ENCODE data around the gene KIAA1217. TPM values are rescaled to one million over a fixed set of nuclear protein-coding genes. Genes with fewer than 3 reads are reported as not detected.

The KIAA1217 gene
- total RNA-seq, 1 experiment from 2014 or later: 18.6 TPM

DNA sequence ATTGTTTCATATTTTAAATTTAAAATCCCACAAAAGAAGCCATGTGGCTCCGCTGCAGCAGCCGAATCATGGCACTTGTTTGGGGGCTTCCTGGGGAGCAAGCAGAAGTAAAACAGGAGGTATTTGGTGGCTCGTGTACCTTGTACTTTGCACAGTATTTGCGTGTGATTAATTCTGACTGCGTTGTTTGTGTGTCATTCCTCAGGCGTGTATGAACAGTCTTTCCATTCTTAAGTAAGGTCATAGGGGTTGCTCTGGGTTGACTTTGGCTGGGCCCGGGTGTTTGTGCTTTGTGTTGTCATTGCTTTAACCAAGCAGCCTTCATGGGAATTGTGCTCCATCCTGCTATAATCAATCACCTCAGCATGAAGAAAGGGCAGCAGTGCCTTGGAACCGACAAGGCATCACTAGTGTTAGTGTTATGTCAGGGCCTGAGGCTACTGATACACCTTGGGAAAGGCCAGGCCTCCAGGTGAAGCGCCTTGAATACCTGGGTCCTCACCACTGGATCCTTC is 332.4 kb downstream of the KIAA1217 start:
- H3K4me2 ChIP-seq (ENCODE audit: insufficient read depth, insufficient read length, low read length): no peak overlapping the region
- H3K23ac ChIP-seq (ENCODE audit: insufficient read length, low read depth, low read length): no peak overlapping the region
- H3K27me3 Mint-ChIP-seq (ENCODE audit: low read depth): no peaks in the 10 kb centered on the region
- H4K8ac ChIP-seq (replicated peaks; ENCODE audit: insufficient read length, low read depth, low read length): no peak overlapping the region
- H3K27ac ChIP-seq (ENCODE audit: insufficient read length, low read depth, low read length): no peak overlapping the region
- H3K4me1 Mint-ChIP-seq: no peaks in the 10 kb centered on the region
- no peak overlapping the region for H3T11ph ChIP-seq (ENCODE audit: low read length)
- H3K56ac ChIP-seq (ENCODE audit: insufficient read length, low read depth, low read length): no peak overlapping the region
- no peak overlapping the region for H3K4ac ChIP-seq (ENCODE audit: low read depth, low read length)
- H4K20me1 ChIP-seq (ENCODE audit: control insufficient read depth, insufficient read depth, insufficient read length): no peaks in the 10 kb centered on the region
- no peaks in the 10 kb centered on the region for H3K79me1 ChIP-seq (ENCODE audit: insufficient read depth, low read depth, low read length, poor library complexity, severe bottlenecking)
- no peaks in the 10 kb centered on the region for H3K23me2 ChIP-seq (ENCODE audit: insufficient read length, low read depth, low read length, poor library complexity, severe bottlenecking)
- H2BK12ac ChIP-seq (ENCODE audit: insufficient read length, low read depth, low read length): no peak overlapping the region
- no peak overlapping the region for H2AFZ ChIP-seq (ENCODE audit: low read length)
- H3K4me1 ChIP-seq (ENCODE audit: insufficient read depth, low read length): 0 out of 2 replicates have a peak, but pooled peaks cover 2% of the 10 kb centered on the region
- no peak overlapping the region for H2AK5ac ChIP-seq (ENCODE audit: insufficient read length, low read length)
- H2BK120ac ChIP-seq (ENCODE audit: low read depth, low read length, poor library complexity, severe bottlenecking): no peak overlapping the region
- TF ChIP-seq, protein P1, sequence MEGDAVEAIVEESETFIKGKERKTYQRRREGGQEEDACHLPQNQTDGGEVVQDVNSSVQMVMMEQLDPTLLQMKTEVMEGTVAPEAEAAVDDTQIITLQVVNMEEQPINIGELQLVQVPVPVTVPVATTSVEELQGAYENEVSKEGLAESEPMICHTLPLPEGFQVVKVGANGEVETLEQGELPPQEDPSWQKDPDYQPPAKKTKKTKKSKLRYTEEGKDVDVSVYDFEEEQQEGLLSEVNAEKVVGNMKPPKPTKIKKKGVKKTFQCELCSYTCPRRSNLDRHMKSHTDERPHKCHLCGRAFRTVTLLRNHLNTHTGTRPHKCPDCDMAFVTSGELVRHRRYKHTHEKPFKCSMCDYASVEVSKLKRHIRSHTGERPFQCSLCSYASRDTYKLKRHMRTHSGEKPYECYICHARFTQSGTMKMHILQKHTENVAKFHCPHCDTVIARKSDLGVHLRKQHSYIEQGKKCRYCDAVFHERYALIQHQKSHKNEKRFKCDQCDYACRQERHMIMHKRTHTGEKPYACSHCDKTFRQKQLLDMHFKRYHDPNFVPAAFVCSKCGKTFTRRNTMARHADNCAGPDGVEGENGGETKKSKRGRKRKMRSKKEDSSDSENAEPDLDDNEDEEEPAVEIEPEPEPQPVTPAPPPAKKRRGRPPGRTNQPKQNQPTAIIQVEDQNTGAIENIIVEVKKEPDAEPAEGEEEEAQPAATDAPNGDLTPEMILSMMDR (conservative IDR thresholded peaks at IDR 0.05): no peak
- DNase-seq: no peak
- no peak overlapping the region for H4K91ac ChIP-seq (ENCODE audit: insufficient read length, low read depth, low read length)
- H3K4me3 Mint-ChIP-seq: no peak overlapping the region
- H3K79me2 ChIP-seq (ENCODE audit: insufficient read depth, low read length): no peaks in the 10 kb centered on the region
- peaks cover 2 to 36% (median 30%) of the 10 kb centered on the region in 3 experiments; a peak in 4 of 7 replicates for H3K36me3 Mint-ChIP-seq (ENCODE audit: insufficient read depth in 1 of 3, low read depth in 3 of 3)
- no peaks in the 10 kb centered on the region for H3K9me3 ChIP-seq (ENCODE audit: control insufficient read depth, low read depth, low read length)
- no peaks in the 10 kb centered on the region for H3K9me3 Mint-ChIP-seq
- no peaks in the 10 kb centered on the region for H3K27me3 ChIP-seq (ENCODE audit: insufficient read depth, low read length)
- no CpG with 5 or more reads among the region's 9 CpGs for WGBS (ENCODE audit: extremely low coverage, insufficient read length, low lambda C conversion rate)
- H2BK20ac ChIP-seq (ENCODE audit: low read depth, low read length, poor library complexity, severe bottlenecking): no peak overlapping the region
- H3K14ac ChIP-seq (ENCODE audit: insufficient read depth, low read length): no peak overlapping the region
- no peak overlapping the region for H4K5ac ChIP-seq (ENCODE audit: insufficient read length, low read depth, low read length)
- no peak overlapping the region for H3K9ac ChIP-seq (ENCODE audit: extremely low read depth, insufficient read length, low read length)
- no peak overlapping the region for H2BK5ac ChIP-seq (ENCODE audit: insufficient read length, low read length)
- no peak overlapping the region for H3K18ac ChIP-seq (ENCODE audit: insufficient read length, low read depth, low read length)
- H2BK15ac ChIP-seq (ENCODE audit: low read depth, low read length): no peak overlapping the region
- H3K27ac Mint-ChIP-seq: no peak overlapping the region; a peak in 2 of 7 replicates

All from H9 (cell line).